Upper lobe of left lung (tissue), 4 donors: Measurements from ENCODE around the gene KRT14.

ENCODE experiments used
- EP300 ChIP-seq, 4 donors: sonication (generic); formaldehyde crosslinking; IDR thresholded peaks; one replicate each; pipeline ENCODE4 v1.5.1; 2017; ENCODE audit warnings: antibody characterized with exemption in 4 of 4, control low read depth in 2 of 4
- POLR2A ChIP-seq, 4 donors: fragments of 450-650 bp; IDR thresholded peaks; one replicate each; pipeline ENCODE4 v1.5.1; 2016 to 2017; ENCODE audit warnings: antibody characterized with exemption in 4 of 4, mild to moderate bottlenecking in 2 of 4
- TF ChIP-seq, protein P1 (sequence below), 6 experiments: fragments of 450-650 bp in 4 of 6; fragments of 200-600 bp in 2 of 6; sonication (generic) in 2 of 6; IDR thresholded peaks; one replicate each; pipeline ENCODE4 v1.5.1; 2016 to 2019; ENCODE audit warnings: antibody characterized with exemption in 6 of 6

GRCh38 chr17:41624208-41625101 lies 37.8 kb upstream of the KRT14 start, which contains the start of gene KRT17:
- TF ChIP-seq EP300 (IDR thresholded peaks at IDR 0.05), result no peak
- TF ChIP-seq, protein P1, sequence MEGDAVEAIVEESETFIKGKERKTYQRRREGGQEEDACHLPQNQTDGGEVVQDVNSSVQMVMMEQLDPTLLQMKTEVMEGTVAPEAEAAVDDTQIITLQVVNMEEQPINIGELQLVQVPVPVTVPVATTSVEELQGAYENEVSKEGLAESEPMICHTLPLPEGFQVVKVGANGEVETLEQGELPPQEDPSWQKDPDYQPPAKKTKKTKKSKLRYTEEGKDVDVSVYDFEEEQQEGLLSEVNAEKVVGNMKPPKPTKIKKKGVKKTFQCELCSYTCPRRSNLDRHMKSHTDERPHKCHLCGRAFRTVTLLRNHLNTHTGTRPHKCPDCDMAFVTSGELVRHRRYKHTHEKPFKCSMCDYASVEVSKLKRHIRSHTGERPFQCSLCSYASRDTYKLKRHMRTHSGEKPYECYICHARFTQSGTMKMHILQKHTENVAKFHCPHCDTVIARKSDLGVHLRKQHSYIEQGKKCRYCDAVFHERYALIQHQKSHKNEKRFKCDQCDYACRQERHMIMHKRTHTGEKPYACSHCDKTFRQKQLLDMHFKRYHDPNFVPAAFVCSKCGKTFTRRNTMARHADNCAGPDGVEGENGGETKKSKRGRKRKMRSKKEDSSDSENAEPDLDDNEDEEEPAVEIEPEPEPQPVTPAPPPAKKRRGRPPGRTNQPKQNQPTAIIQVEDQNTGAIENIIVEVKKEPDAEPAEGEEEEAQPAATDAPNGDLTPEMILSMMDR (IDR thresholded peaks at IDR 0.05), result no peak
- no peak for TF ChIP-seq POLR2A (IDR thresholded peaks at IDR 0.05)
